HG03196 (cell line): Measurements from ENCODE around the gene COL9A1.

Experiments used
- ATAC-seq: cut with Tn5 transposase; IDR thresholded peaks from one replicate; pipeline ENCODE4 v1.9.1; 2021; ENCODE audit not compliant: unreplicated experiment

The COL9A1 gene

DNA sequence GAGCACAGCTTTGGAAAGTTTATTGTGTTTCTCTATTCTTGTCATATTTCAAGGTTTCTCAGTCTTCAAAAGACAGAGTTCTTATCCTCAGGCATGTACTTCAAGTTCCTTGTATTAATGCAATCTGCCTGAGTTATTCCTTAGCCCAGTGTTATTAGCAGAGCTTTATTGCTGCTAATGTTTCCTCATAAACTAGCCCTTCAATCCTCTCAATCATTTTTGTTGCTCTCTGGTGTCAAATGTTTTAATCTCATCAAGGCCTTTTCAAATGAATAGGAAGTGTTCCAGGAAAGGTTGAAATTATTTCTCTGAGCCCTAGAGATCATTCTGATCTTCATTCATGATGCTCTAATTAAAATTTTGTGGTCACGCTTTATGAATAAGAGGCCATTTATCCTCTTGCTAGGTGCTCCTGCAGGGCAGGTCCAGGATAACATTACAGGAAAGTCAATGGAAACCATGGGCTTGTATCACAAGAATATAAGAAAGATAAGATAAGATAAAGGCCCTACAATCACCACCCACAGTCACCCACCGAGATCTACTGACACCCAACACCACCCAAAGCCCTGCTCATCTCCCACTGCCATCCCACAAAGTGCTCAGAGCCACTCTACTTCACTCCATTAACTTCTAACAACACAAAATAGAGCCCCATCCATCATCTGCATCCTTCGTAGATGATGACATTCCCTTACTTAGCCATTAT, 125.9 kb downstream of the COL9A1 start:
- no peak for ATAC-seq

DNA sequence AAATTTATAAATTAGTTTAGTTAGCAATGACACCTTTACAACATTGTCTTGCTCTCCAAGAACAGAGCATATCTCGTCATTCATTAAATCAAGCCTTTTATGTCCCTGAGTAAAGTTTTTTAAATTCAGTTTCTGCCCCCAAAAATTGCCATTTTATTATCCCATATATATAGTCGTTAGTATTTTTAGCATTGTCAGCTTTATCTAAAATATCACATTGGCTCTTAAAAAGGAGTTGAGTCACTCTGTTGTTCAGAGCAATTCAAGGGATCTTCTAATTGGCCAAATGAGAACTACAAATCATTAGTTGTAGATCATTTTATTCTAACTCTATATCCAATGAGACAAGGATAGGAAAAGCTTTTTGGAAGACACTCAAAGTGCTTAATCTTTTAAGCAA, 127.1 kb downstream of the COL9A1 start:
- ATAC-seq: no peak

DNA sequence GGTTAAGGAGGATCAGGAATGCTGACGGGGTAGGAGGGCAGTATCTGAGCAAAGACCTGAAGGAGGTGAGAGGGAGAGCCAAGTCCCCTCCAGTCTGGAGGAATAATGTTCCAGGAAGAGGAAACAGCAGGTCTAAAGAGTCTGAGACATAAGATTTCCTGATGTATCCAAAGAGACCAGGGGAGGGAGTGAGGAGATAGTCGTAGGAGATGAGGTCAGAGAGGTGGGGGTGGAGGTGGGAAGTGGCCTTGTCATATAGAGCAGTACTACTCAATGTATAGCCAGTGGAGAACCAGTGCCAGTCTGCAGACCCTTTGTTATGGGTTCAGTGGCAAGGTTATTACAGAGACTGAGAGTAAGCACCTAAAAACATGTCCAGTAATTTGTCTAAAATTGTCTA, 130.6 kb downstream of the COL9A1 start:
- no peak for ATAC-seq

DNA sequence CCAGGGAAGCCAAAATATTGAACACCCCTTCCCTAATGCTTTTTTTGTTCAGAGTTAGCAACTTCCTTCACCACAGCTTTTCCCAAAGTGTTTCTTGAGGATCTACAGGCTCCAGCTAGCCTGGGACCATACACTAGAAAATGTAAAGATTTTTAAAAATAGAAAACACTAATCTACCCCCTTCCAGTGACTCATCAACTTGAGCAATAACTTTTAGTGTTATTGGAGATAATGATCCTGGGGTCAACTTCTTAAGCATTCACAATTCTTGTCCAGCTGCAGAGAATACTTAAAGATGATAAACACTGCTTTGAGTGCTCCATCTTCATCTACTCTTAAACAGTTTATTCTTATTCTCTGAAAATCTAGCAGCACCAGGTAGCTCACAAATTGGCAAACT, 131.6 kb downstream of the COL9A1 start:
- ATAC-seq: no peak

DNA sequence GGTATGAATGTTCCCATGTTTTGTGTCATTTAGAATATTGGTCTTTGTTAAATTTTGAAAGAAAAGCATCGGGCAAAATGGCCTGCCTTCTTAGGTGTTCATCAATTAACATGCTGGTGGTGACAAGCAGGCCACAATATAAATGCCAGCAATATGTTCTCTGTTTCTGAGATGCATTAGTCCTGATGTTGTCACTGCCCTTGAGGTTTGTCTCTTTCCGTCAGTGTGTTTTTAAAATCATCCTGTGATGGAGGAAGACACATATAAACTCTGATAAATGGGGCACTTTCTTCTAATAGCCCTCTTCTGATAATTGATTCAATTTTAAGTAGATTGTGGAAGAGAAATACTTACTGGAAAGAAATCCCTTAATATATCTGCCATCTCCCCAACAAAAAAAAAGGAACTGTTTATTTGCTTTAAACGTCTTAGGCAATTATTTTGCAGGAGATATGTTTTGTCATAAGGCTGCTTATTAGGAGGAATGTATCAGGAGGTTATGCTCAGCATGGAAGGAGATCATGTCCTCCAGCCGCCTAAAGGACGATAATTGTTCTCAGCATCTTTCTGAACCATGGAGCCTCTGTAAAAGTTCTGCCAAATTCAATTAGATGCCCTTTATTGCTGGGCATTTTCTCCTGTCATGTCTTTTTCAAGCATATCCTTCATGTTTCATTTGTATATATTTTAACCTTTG, 134.1 kb downstream of the COL9A1 start:
- ATAC-seq: no peak
